Omental fat pad (tissue), 4 donors: ENCODE data around the gene INSIG1. TPM values are rescaled to one million over a fixed set of nuclear protein-coding genes. Genes with fewer than 3 reads are reported as not detected.

Experiments used
- ATAC-seq: fragments of 150-250 bp; one replicate; pipeline ENCODE4 v1.9.1; 2016; ENCODE audit warnings: mild to moderate bottlenecking, moderate library complexity; ENCODE audit not compliant: low FRiP score
- DNase-seq: peaks from one replicate; pipeline ENCODE4 v3.0.0-alpha.2; 2019; ENCODE audit warnings: low spot score
- total RNA-seq, 4 donors: library from RNA; depleted of rRNA; stranded (reverse); fragments of >200 nt; gene quantifications; one replicate each; pipeline ENCODE4 v1.1.0, GENCODE V29; 2016
- TF ChIP-seq, protein P1 (sequence below), 3 donors: fragments of 450-650 bp; IDR thresholded peaks; one replicate each; pipeline ENCODE4 v1.5.1; 2016 to 2017; ENCODE audit warnings: antibody characterized with exemption in 3 of 3, mild to moderate bottlenecking in 3 of 3, moderate library complexity in 2 of 3

The INSIG1 gene
- total RNA-seq, 4 donors from 2014 or later, result 85.6 to 244 (median 107) TPM

DNA sequence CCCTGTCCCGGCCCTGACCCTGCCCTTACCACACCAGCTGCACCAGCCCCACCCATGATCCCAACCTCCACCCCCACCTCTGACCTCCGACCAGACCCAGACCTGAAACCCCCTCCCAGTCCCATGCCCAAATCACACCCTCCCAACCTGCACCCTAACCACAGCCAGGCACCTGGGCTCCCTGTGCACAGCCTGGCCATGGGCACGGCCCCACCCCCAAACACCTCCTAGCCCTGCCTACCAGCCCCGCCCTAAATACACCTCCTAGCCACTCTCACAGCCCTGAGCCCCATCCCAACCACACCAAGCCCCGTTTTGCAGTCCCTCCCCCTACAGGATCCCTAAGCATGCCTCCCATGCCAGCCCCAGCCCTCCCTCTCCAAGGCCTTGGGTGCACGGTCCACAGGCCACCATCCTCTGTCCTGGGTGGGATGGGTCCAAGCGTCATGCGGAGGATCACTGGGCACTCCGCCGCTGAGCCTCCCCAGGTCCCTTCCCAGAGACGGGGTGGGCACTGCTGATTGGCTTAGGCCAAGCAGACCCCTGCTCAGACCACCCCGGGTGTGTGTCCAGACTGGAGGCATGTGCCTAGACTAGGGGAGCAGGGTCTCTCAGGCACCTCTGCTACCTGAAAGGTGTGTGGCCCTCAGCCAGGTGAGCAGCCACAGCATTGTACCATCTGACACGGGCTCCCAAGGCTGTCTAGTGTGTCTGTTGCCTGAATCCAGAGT lies 30.1 kb downstream of the INSIG1 start:
- TF ChIP-seq, protein P1, sequence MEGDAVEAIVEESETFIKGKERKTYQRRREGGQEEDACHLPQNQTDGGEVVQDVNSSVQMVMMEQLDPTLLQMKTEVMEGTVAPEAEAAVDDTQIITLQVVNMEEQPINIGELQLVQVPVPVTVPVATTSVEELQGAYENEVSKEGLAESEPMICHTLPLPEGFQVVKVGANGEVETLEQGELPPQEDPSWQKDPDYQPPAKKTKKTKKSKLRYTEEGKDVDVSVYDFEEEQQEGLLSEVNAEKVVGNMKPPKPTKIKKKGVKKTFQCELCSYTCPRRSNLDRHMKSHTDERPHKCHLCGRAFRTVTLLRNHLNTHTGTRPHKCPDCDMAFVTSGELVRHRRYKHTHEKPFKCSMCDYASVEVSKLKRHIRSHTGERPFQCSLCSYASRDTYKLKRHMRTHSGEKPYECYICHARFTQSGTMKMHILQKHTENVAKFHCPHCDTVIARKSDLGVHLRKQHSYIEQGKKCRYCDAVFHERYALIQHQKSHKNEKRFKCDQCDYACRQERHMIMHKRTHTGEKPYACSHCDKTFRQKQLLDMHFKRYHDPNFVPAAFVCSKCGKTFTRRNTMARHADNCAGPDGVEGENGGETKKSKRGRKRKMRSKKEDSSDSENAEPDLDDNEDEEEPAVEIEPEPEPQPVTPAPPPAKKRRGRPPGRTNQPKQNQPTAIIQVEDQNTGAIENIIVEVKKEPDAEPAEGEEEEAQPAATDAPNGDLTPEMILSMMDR (IDR thresholded peaks at IDR 0.05), result no peak
- ATAC-seq (no peak), DNase-seq (no peak)

DNA sequence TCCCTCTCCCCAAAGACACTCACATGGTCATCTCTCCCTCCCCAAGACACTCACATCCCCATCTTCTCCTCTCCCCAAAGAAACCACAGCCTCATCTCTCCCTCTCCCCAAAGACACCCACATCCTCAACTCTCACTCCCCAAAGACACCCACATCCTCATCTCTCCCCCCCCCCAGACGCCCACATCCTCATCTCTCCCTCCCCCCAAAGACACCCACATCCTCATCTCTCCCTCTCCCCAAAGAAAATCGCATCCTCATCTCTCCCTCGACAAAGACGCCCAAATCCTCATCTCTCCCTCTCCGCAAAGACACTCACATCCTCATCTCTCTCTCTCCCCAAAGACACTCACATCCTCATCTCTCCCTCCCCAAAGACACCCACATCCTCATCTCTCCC lies 31.5 kb downstream of the INSIG1 start:
- ATAC-seq (no peak), DNase-seq (no peak)
- TF ChIP-seq, protein P1 (IDR thresholded peaks at IDR 0.05), result no peak

DNA sequence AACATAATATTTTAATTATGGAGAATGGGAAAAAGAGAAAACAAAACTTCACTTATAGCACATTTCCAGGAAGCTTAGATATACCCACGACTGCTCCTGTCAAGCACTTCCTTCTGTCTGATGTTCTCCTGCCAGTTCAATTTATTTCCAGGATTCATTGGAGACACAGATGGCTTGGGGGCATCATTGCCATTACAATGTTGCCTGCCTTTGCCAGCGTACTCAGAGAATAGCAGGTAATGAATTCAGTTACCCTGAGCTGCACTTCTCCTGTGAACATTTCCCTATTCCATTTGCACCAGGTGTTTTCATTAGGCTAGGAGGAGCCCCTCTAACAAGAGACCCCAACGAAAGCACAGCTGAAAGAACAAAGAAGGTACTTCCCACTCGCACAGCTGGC lies 33.7 kb downstream of the INSIG1 start:
- DNase-seq (no peak), ATAC-seq (no peak)
- TF ChIP-seq, protein P1 (IDR thresholded peaks at IDR 0.05), result no peak

DNA sequence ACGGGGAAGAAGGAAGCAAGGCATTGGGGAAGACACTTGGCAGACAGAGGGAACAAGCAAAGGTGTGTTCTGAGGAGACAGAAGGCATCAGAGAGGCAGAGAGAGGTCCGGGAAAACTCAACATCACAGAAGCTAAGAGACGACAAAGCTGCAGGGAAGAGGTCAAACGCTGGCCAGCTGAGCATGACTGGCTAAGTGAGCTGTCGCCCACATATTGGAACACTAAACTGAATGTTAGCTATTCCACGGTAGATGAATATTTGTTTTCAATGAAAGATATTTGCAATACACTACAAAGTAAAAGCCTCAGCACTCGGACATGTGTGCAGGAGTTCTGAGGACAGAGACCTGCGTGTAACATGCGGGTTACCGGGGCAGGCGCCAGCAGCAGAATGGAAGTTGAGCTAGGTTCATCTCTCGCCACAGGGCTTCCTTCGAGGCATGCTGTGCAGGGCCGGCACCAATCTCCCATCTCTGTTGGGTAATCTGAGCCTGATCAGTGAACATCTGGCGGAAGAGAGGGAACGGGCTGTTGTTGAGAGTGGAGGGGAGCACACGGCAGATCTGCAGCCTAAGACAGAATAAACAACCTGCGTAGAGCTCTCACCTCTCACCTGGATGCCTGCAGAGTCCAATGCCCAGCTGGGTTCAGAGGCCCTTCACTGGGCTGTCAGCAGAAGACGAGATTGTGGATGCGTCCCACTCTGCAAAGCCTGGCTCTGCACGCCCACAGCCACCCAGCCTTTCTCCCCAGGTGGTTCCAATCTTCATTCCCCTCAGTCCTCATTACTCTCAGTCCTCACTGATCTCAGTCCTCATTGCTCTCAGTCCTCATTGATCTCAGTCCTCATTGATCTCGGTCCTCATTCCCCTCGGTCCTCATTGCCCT lies 35.9 kb downstream of the INSIG1 start:
- ATAC-seq, result no peak
- TF ChIP-seq, protein P1 (IDR thresholded peaks at IDR 0.05), result no peak
- DNase-seq, result no peak

DNA sequence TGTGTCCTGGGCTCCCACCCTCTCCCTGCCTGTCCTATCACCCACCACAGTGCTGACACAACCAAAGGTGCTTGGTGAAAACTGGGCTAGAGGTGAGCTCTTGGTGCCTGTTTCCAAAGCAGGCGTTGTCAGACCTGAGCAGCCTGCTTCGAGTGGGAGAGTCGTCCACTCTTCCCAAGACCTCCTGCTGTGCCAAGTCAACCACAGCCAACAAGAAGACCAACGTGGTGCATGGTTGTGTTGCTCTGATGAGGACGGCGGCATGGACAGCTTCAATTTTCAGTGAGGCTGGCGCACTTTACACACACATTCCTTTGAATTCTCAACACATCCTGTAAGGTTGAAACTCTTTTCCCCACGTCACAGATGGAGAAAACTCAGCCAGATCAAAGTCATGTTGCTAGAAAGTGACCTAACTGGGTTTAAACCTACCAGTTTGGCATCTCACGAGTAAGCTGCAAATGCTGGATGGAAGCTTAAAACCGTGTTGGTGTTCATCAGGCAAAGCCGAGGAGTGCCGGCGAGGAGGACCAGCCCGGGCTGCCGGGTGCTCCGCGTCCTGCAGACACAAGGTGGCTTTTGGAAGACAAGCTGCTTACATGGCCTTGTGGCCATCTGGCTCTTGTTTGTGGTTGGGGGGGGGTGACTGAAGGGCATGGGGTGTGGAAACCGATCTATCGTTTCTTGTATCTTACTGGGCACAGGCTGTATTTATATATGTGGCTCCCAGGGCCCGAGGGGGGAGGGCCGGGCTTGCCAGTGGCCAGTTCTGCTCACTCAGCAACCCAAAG lies 39.3 kb downstream of the INSIG1 start:
- TF ChIP-seq, protein P1 (IDR thresholded peaks at IDR 0.05), result no peak
- DNase-seq (no peak), ATAC-seq (no peak)

DNA sequence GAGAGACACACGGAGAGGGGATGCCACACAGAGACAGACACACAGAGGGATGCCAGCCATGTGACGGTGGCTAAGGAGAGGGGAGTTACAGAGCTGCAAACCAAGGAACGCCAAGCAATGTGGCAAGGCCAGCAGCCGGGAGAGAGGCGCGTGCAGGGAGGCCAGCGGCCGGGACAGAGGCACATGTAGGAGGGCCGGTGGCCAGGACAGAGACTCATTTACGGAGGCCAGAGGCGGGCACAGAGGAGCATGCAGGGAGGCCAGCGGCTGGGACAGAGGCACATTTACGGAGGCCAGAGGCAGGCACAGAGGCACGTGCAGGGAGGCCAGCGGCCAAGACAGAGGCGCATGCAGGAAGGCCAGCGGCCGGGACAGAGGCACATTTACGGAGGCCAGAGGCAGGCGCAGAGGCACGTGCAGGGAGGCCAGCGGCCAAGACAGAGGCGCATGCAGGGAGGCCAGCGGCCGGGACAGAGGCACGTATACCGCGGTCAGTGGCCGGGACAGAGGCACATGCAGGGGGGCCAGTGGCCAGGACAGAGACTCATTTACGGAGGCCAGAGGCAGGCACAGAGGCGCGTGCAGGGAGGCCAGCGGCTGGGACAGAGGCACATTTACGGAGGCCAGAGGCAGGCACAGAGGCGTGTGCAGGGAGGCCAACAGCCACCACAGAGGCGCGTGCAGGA lies 40.4 kb downstream of the INSIG1 start:
- no peak for DNase-seq

More for the DNA sequence above, 40.4 kb downstream of the INSIG1 start:
- no peak for ATAC-seq
- TF ChIP-seq, protein P1 (IDR thresholded peaks at IDR 0.05), result no peak
